HCT116 (cell line): ENCODE measurements around the gene LRRC61. TPM values are rescaled to one million over a fixed set of nuclear protein-coding genes. Genes with fewer than 3 reads are reported as not detected.

Experiments used
- ATAC-seq: fragments of 200-7000 bp; cut with Tn5 transposase; 2 replicates; pipeline ENCODE4 v1.9.1; 2020; ENCODE audit warnings: mild to moderate bottlenecking, moderate library complexity
- BruUV-seq: library from RNA; stranded (reverse); fragments of 400-500 nt; replicated peaks from 2 replicates; lab custom pipeline; 2021; lab: Mats Ljungman, UMichigan
- CTCF ChIA-PET: fragments of 300-600 bp; sonication (Branson Sonifier 250); formaldehyde crosslinking; loops from one replicate; lab custom pipeline; 2021; ENCODE audit warnings: antibody characterized with exemption; lab: Charles Lee
- POLR2A ChIA-PET: fragments of 300-600, 350-600 bp; sonication (Branson Sonifier 250); formaldehyde crosslinking; loops from one replicate; lab custom pipeline; 2021; ENCODE audit warnings: antibody characterized with exemption; lab: Charles Lee
- RAD21 ChIA-PET, 2 experiments: fragments of 300-600 bp; sonication (Branson Sonifier 250); formaldehyde crosslinking; loops; one replicate each; lab custom pipeline; 2023; ENCODE audit warnings: low total read pairs in 2 of 2; ENCODE audit not compliant: uncharacterized antibody in 2 of 2, unreplicated experiment in 2 of 2, low non-redundant PET in 1 of 2; lab: Charles Lee
- DNase-seq: peaks from one replicate; pipeline ENCODE4 v3.0.0-alpha.2; 2010; ENCODE audit warnings: low read depth, low spot score
- H2AFZ ChIP-seq: fragments of 200-600 bp; shearing (Covaris generic), sonication (generic); 2 replicates; pipeline ENCODE4 v1.6.1; 2017; ENCODE audit warnings: low read depth, mixed run types, mixed read lengths, antibody characterized with exemption, low read length; ENCODE audit not compliant: poor library complexity, severe bottlenecking
- H3K27ac ChIP-seq: 2 replicates; pipeline ENCODE4 v1.5.1; 2012; ENCODE audit warnings: low read depth, low read length
- H3K27me3 ChIP-seq: fragments of 200-600 bp; sonication (generic); 2 replicates; pipeline ENCODE4 v1.6.1; 2016; ENCODE audit warnings: mixed run types, low read length, mixed read lengths; ENCODE audit not compliant: insufficient read depth
- H3K36me3 ChIP-seq, 2 experiments: fragments of 200-500 bp in 1 of 2; fragments of 200-600 bp in 1 of 2; sonication (Bioruptor generic) in 1 of 2; sonication (generic) in 1 of 2; 2 replicates each; pipeline versions ENCODE4 v1.5.1 to v1.6.1; 2014 to 2016; ENCODE audit warnings: low read length in 2 of 2, inconsistent platforms in 1 of 2, mixed read lengths in 1 of 2, mixed run types in 1 of 2; ENCODE audit not compliant: insufficient read depth in 2 of 2, control insufficient read depth in 1 of 2
- H3K4me1 ChIP-seq, 2 experiments: fragments of 200-600 bp in 1 of 2; sonication (generic) in 1 of 2; 2 replicates each; pipeline versions ENCODE4 v1.5.1 to v1.6.1; 2012 to 2017; ENCODE audit warnings: low read length in 2 of 2, inconsistent platforms in 1 of 2, mild to moderate bottlenecking in 1 of 2, mixed read lengths in 1 of 2, mixed run types in 1 of 2, moderate library complexity in 1 of 2; ENCODE audit not compliant: insufficient read depth in 2 of 2, control insufficient read depth in 1 of 2
- H3K4me2 ChIP-seq: fragments of 200-600 bp; sonication (generic); 2 replicates; pipeline ENCODE4 v1.6.1; 2017; ENCODE audit warnings: mixed run types, low read length, mixed read lengths
- H3K4me3 ChIP-seq, 2 experiments: fragments of 200-600 bp in 1 of 2; sonication (generic) in 1 of 2; replicated peaks in 1 of 2; 2 replicates each; pipeline ENCODE4 v1.5.1; 2011 to 2016; ENCODE audit warnings: low read length in 2 of 2, control low read depth in 1 of 2, low read depth in 1 of 2, mild to moderate bottlenecking in 1 of 2, mixed read lengths in 1 of 2, mixed run types in 1 of 2
- H3K79me2 ChIP-seq: fragments of 200-600 bp; sonication (generic); 2 replicates; pipeline ENCODE4 v1.6.1; 2017; ENCODE audit warnings: mild to moderate bottlenecking, mixed run types, low read length, moderate library complexity, mixed read lengths; ENCODE audit not compliant: insufficient read depth
- H3K9ac ChIP-seq: fragments of 200-600 bp; sonication (generic); 2 replicates; pipeline ENCODE4 v1.6.1; 2016; ENCODE audit warnings: low read length, mixed read lengths
- H3K9me2 ChIP-seq: fragments of 200-600 bp; sonication (generic), shearing (Covaris generic); 2 replicates; pipeline ENCODE4 v1.6.1; 2017; ENCODE audit warnings: mixed run types, mild to moderate bottlenecking, moderate library complexity; ENCODE audit not compliant: insufficient read depth
- H3K9me3 ChIP-seq, 2 experiments: fragments of 200-500 bp in 1 of 2; fragments of 200-600 bp in 1 of 2; sonication (Bioruptor generic) in 1 of 2; sonication (generic) in 1 of 2; 2 replicates each; pipeline ENCODE4 v1.6.1; 2014 to 2017; ENCODE audit warnings: low read length in 2 of 2, mixed read lengths in 2 of 2, inconsistent platforms in 1 of 2, low read depth in 1 of 2, mild to moderate bottlenecking in 1 of 2, mixed run types in 1 of 2, moderate library complexity in 1 of 2; ENCODE audit not compliant: control insufficient read depth in 1 of 2, insufficient read depth in 1 of 2
- H4K20me1 ChIP-seq: fragments of 200-600 bp; sonication (generic), shearing (Covaris generic); 2 replicates; pipeline ENCODE4 v1.6.1; 2017; ENCODE audit warnings: mixed run types, mild to moderate bottlenecking, moderate library complexity; ENCODE audit not compliant: insufficient read depth
- CBX3 ChIP-seq: IDR thresholded peaks from 2 replicates; pipeline ENCODE4 v1.6.1; 2012; ENCODE audit warnings: low read depth
- CEBPB ChIP-seq: IDR thresholded peaks from 2 replicates; pipeline ENCODE4 v1.6.1; 2012; ENCODE audit warnings: low read depth
- EGR1 ChIP-seq: IDR thresholded peaks from 2 replicates; pipeline ENCODE4 v1.6.1; 2012; ENCODE audit warnings: low read depth
- ELF1 ChIP-seq: IDR thresholded peaks from 2 replicates; pipeline ENCODE4 v1.6.1; 2012; ENCODE audit warnings: low read depth, borderline replicate concordance
- EZH2phosphoT487 ChIP-seq: fragments of 200-600 bp; IDR thresholded peaks from 2 replicates; pipeline ENCODE4 v1.6.1; 2018; ENCODE audit warnings: antibody characterized with exemption, borderline replicate concordance
- FOSL1 ChIP-seq: IDR thresholded peaks from 2 replicates; pipeline ENCODE4 v1.6.1; 2012; ENCODE audit warnings: low read depth
- JUND ChIP-seq: IDR thresholded peaks from 2 replicates; pipeline ENCODE4 v1.6.1; 2012
- POLR2AphosphoS5 ChIP-seq: IDR thresholded peaks from 2 replicates; pipeline ENCODE4 v1.6.1; 2011; ENCODE audit warnings: mild to moderate bottlenecking, low read depth, low read length, moderate library complexity
- RAD21 ChIP-seq: IDR thresholded peaks from 2 replicates; pipeline ENCODE4 v1.6.1; 2012; ENCODE audit warnings: low read depth, mild to moderate bottlenecking
- SIN3A ChIP-seq: IDR thresholded peaks from 2 replicates; pipeline ENCODE4 v1.6.1; 2012; ENCODE audit warnings: low read depth
- SP1 ChIP-seq: IDR thresholded peaks from 2 replicates; pipeline ENCODE4 v1.6.1; 2012; ENCODE audit warnings: low read depth
- SRF ChIP-seq: IDR thresholded peaks from 2 replicates; pipeline ENCODE4 v1.6.1; 2012; ENCODE audit warnings: low read depth
- TCF7L2 ChIP-seq: IDR thresholded peaks from 2 replicates; pipeline ENCODE4 v1.7.0; 2011; ENCODE audit warnings: borderline replicate concordance, inconsistent platforms; ENCODE audit not compliant: insufficient read depth, insufficient read length; ENCODE audit errors: extremely low read depth
- ZFX ChIP-seq: fragments of 450-650 bp; IDR thresholded peaks from 2 replicates; pipeline ENCODE4 v1.6.1; 2017
- ZNF274 ChIP-seq: fragments of 200-500 bp; sonication (Bioruptor generic); IDR thresholded peaks from 2 replicates; pipeline ENCODE4 v1.6.1; 2014; ENCODE audit warnings: mild to moderate bottlenecking, low read depth, low read length, inconsistent platforms
- intact Hi-C: fragments of 100-400 bp; cut with micrococcal nuclease; formaldehyde crosslinking; loops from 2 replicates; pipeline ENCODE4 v1.10.0; 2022
- total RNA-seq: library from RNA; stranded (reverse); gene quantifications from one replicate; pipeline ENCODE4 v1.2.1, GENCODE V29; 2021; ENCODE audit not compliant: unreplicated experiment
- TF ChIP-seq, protein P1 (sequence below): IDR thresholded peaks from 2 replicates; pipeline ENCODE4 v1.6.1; 2012
- TF ChIP-seq, protein P2 (sequence below), 3 experiments: fragments of 200-600 bp in 1 of 3; sonication (generic) in 1 of 3; IDR thresholded peaks in 2 of 3; conservative IDR thresholded peaks in 1 of 3; 2 replicates each; pipeline ENCODE4 v1.5.1; 2012 to 2017; ENCODE audit warnings: low read depth in 2 of 3, low read length in 2 of 3, antibody characterized with exemption in 1 of 3, borderline replicate concordance in 1 of 3, control low read depth in 1 of 3, mild to moderate bottlenecking in 1 of 3, mixed read lengths in 1 of 3, mixed run types in 1 of 3, moderate library complexity in 1 of 3; ENCODE audit not compliant: insufficient read depth in 1 of 3

The LRRC61 gene
- total RNA-seq, 1 experiment from 2014 or later: 12.0 TPM

DNA sequence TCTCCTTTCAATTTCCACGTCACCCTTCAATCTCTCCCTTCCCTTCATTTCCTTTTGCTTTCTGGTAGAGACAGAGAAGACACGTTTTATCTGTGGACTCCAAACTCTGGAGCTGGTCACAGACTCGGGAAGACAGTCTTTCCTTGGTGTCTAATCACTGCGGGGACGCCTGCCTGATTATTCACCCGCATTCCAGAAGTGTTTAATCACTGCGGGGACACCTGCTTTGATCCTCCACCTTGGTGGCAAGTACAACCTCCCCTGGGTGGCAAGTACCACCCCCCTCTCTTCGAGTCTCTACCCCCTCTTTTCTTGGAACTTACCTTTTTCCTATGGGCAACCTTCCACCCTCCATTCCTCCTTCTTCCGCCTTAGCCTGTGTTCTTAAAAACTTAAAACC, 15.3 kb upstream of the LRRC61 start:
- intact Hi-C loops: loop anchor here (10.0 kb wide), 1 partner anchor 57 kb away; the partner anchor contains the start of gene REPIN1
- no peak overlapping the region for H2AFZ ChIP-seq

More for the DNA sequence above, 15.3 kb upstream of the LRRC61 start:
- RAD21 ChIA-PET: no interaction called here
- Histone ChIP-seq H3K27me3 (no peaks in the 10 kb centered on the region), H3K27ac (no peak overlapping the region), H3K9ac (no peak overlapping the region), H3K9me3 (no peaks in the 10 kb centered on the region), H3K36me3 (no peaks in the 10 kb centered on the region), H3K4me1 (peaks cover 9 to 32% of the 10 kb centered on the region in 2 experiments), H3K4me3 (peak overlapping the region in 1 of 2 experiments; percentile 23; a peak in 1 of 4 replicates)
- ATAC-seq (peak; percentile 76), DNase-seq (no peak)
- POLR2A ChIA-PET: no interaction called here
- TF ChIP-seq FOSL1 (peak; percentile 69), ZNF274 (no peak), ZFX (no peak), POLR2AphosphoS5 (no peak), ELF1 (no peak), CEBPB (no peak), EGR1 (no peak), SP1 (no peak), CBX3 (no peak), SIN3A (no peak), JUND (peak; percentile 61; the same call in 1 of the 2 replicates), SRF (no peak), RAD21 (no peak), TCF7L2 (peak; percentile 85), EZH2phosphoT487 (no peak)
- TF ChIP-seq, protein P1, sequence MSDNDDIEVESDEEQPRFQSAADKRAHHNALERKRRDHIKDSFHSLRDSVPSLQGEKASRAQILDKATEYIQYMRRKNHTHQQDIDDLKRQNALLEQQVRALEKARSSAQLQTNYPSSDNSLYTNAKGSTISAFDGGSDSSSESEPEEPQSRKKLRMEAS: no peak
- TF ChIP-seq, protein P2, sequence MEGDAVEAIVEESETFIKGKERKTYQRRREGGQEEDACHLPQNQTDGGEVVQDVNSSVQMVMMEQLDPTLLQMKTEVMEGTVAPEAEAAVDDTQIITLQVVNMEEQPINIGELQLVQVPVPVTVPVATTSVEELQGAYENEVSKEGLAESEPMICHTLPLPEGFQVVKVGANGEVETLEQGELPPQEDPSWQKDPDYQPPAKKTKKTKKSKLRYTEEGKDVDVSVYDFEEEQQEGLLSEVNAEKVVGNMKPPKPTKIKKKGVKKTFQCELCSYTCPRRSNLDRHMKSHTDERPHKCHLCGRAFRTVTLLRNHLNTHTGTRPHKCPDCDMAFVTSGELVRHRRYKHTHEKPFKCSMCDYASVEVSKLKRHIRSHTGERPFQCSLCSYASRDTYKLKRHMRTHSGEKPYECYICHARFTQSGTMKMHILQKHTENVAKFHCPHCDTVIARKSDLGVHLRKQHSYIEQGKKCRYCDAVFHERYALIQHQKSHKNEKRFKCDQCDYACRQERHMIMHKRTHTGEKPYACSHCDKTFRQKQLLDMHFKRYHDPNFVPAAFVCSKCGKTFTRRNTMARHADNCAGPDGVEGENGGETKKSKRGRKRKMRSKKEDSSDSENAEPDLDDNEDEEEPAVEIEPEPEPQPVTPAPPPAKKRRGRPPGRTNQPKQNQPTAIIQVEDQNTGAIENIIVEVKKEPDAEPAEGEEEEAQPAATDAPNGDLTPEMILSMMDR (IDR thresholded peaks at IDR 0.05 in 2 of 3, conservative IDR thresholded peaks at IDR 0.05 in 1 of 3; ENCODE audit: borderline replicate concordance in 1 of 3, insufficient read depth in 1 of 3, low read depth in 2 of 3, low read length in 2 of 3): no peak
- TF ChIP-seq, all 23 proteins: peak for 3
- Histone ChIP-seq H3K79me2 (no peaks in the 10 kb centered on the region), H3K4me2 (peak overlapping the region; percentile 57), H4K20me1 (no peaks in the 10 kb centered on the region), H3K9me2 (no peaks in the 10 kb centered on the region)
- CTCF ChIA-PET: no interaction called here
- no TSS peak for BruUV-seq
